ENCODE data around the gene FAM9C.
A peak's percentile ranks its signal among the peaks of the same experiment; 100 is the strongest.
"Not testable (repeated sequence)": the region's sequence is repeated elsewhere in the genome, so short reads cannot be mapped to it uniquely, and the experiment has no call there.

The FAM9C gene

GRCh38 chrX:13044441-13044840 lies at the start of gene FAM9C:
Gene FAM9C (minus strand): TSS chrX:13044620. CDS start chrX:13043789, 831 bp downstream.
- no peak for DNase-seq (ENCODE audit: low read depth)

- no peak for DNase-seq (ENCODE audit: low read depth)
These were observed 49.2 kb upstream of the FAM9C start for GRCh38 chrX:13093529-13094140.

- DNase-seq (ENCODE audit: low read depth): no peak
These were observed 48.1 kb upstream of the FAM9C start for GRCh38 chrX:13092455-13092941.

GRCh38 chrX:13091111-13091765 lies 46.8 kb upstream of the FAM9C start:
- DNase-seq (ENCODE audit: low read depth): peak; percentile 68

GRCh38 chrX:13090339-13091110 lies 46.1 kb upstream of the FAM9C start:
- DNase-seq (ENCODE audit: low read depth): peak; percentile 81

GRCh38 chrX:13090027-13090338 lies 45.6 kb upstream of the FAM9C start:
- DNase-seq (ENCODE audit: low read depth): no peak

GRCh38 chrX:13088156-13088487 lies 43.7 kb upstream of the FAM9C start:
- no peak for DNase-seq (ENCODE audit: low read depth)

- DNase-seq (ENCODE audit: low read depth): peak; percentile 91
These were observed 43.1 kb upstream of the FAM9C start for GRCh38 chrX:13087322-13088155.

GRCh38 chrX:13086793-13087321 lies 42.4 kb upstream of the FAM9C start:
- DNase-seq (ENCODE audit: low read depth): not testable (repeated sequence)

- no peak for DNase-seq (ENCODE audit: low read depth)
These were observed 41.7 kb upstream of the FAM9C start for GRCh38 chrX:13086076-13086475.

- no peak for DNase-seq (ENCODE audit: low read depth)
These were observed 41.1 kb upstream of the FAM9C start for GRCh38 chrX:13085526-13085925.

GRCh38 chrX:13084611-13085010 lies 40.2 kb upstream of the FAM9C start:
- no peak for DNase-seq (ENCODE audit: low read depth)

GRCh38 chrX:13083755-13084326 lies 39.4 kb upstream of the FAM9C start:
- DNase-seq (ENCODE audit: low read depth): not testable (repeated sequence)

GRCh38 chrX:13082206-13083065 lies 38.0 kb upstream of the FAM9C start:
- DNase-seq (ENCODE audit: low read depth): no peak

- DNase-seq (ENCODE audit: low read depth): peak; percentile 47
These were observed 37.2 kb upstream of the FAM9C start for GRCh38 chrX:13081395-13082205.

GRCh38 chrX:13080128-13080795 lies 35.8 kb upstream of the FAM9C start:
- no peak for DNase-seq (ENCODE audit: low read depth)

- DNase-seq (ENCODE audit: low read depth): peak; percentile 86
These were observed 34.5 kb upstream of the FAM9C start for GRCh38 chrX:13078739-13079444.

- peak; percentile 50 for DNase-seq (ENCODE audit: low read depth)
These were observed 32.7 kb upstream of the FAM9C start for GRCh38 chrX:13077168-13077567.

Measured in iris pigment epithelial cell (primary cell).